CD14-positive monocyte (primary cell): ENCODE data around the gene ACSF2. TPM values are rescaled to one million over a fixed set of nuclear protein-coding genes. Genes with fewer than 3 reads are reported as not detected.

Experiments used
- DNase-seq, 3 donors: peaks; one replicate each; pipeline ENCODE4 v3.0.0-alpha.2; 2011 to 2022
- H2AFZ ChIP-seq: 2 replicates; pipeline ENCODE4 v1.6.0; 2012; ENCODE audit warnings: mild to moderate bottlenecking, low read depth, low read length, inconsistent platforms; ENCODE audit not compliant: insufficient read depth, poor library complexity, severe bottlenecking
- H3K27ac ChIP-seq, 2 donors: 1 replicate in 1 of 2; 2 replicates in 1 of 2; pipeline ENCODE4 v1.5.1; 2012 to 2013; ENCODE audit warnings: low read length in 2 of 2, control low read depth in 1 of 2, inconsistent platforms in 1 of 2, low read depth in 1 of 2, mild to moderate bottlenecking in 1 of 2
- H3K27me3 ChIP-seq, 2 donors: one replicate each; pipeline versions ENCODE4 v1.6.0 to v1.6.1; 2011 to 2013; ENCODE audit warnings: low read length in 2 of 2; ENCODE audit not compliant: control insufficient read depth in 2 of 2, insufficient read depth in 2 of 2
- H3K36me3 ChIP-seq, 2 donors: replicated peaks in 1 of 2; 1 replicate in 1 of 2; 2 replicates in 1 of 2; pipeline versions ENCODE4 v1.5.1 to v1.6.1; 2012 to 2013; ENCODE audit warnings: low read length in 2 of 2, control low read depth in 1 of 2, inconsistent platforms in 1 of 2, mild to moderate bottlenecking in 1 of 2; ENCODE audit not compliant: insufficient read depth in 2 of 2, control insufficient read depth in 1 of 2
- H3K4me1 ChIP-seq, 2 donors: 1 replicate in 1 of 2; 2 replicates in 1 of 2; pipeline versions ENCODE4 v1.5.1 to v1.6.1; 2012 to 2013; ENCODE audit warnings: low read length in 2 of 2, control low read depth in 1 of 2, inconsistent platforms in 1 of 2, mild to moderate bottlenecking in 1 of 2, moderate library complexity in 1 of 2; ENCODE audit not compliant: insufficient read depth in 2 of 2, control insufficient read depth in 1 of 2
- H3K4me2 ChIP-seq: replicated peaks from 2 replicates; pipeline ENCODE3; 2012; ENCODE audit warnings: low read length, moderate library complexity, mild to moderate bottlenecking; ENCODE audit not compliant: poor library complexity, severe bottlenecking; ENCODE audit errors: extremely low read depth
- H3K4me3 ChIP-seq, 3 experiments: fragments of 200-600 bp in 1 of 3; sonication (generic) in 1 of 3; replicated peaks in 1 of 3; 1 replicate in 2 of 3; 2 replicates in 1 of 3; pipeline ENCODE4 v1.5.1; 2011 to 2013; ENCODE audit warnings: low read length in 3 of 3, mild to moderate bottlenecking in 3 of 3, control low read depth in 2 of 3, low read depth in 2 of 3, inconsistent platforms in 1 of 3, moderate library complexity in 1 of 3
- H3K79me2 ChIP-seq: 2 replicates; pipeline ENCODE4 v1.6.0; 2012; ENCODE audit warnings: mild to moderate bottlenecking, control low read depth, inconsistent platforms, low read length, moderate library complexity; ENCODE audit not compliant: insufficient read depth
- H3K9ac ChIP-seq: 2 replicates; pipeline ENCODE4 v1.6.0; 2017; ENCODE audit warnings: low read length, mild to moderate bottlenecking; ENCODE audit not compliant: insufficient read depth, poor library complexity, severe bottlenecking
- H3K9me3 ChIP-seq, 2 donors: replicated peaks in 1 of 2; 1 replicate in 1 of 2; 2 replicates in 1 of 2; pipeline versions ENCODE4 v1.5.1 to v1.6.1; 2012 to 2013; ENCODE audit warnings: low read length in 2 of 2, control low read depth in 1 of 2; ENCODE audit not compliant: control insufficient read depth in 1 of 2, insufficient read depth in 1 of 2
- H4K20me1 ChIP-seq: 2 replicates; pipeline ENCODE4 v1.6.0; 2012; ENCODE audit warnings: mild to moderate bottlenecking, low read length, control low read depth, moderate library complexity; ENCODE audit not compliant: insufficient read depth
- H3K27ac Mint-ChIP-seq, 7 donors: one replicate each; pipeline ENCODE4 v1.8.0; 2020; ENCODE audit warnings: mild to moderate bottlenecking in 7 of 7, mixed read lengths in 7 of 7, moderate library complexity in 6 of 7, inconsistent platforms in 2 of 7
- H3K27me3 Mint-ChIP-seq, 3 donors: one replicate each; pipeline ENCODE4 v1.8.0; 2021 to 2022; ENCODE audit warnings: low read depth in 3 of 3, mild to moderate bottlenecking in 3 of 3, mixed read lengths in 3 of 3, moderate library complexity in 3 of 3, inconsistent platforms in 1 of 3
- H3K36me3 Mint-ChIP-seq, 2 donors: one replicate each; pipeline ENCODE4 v1.8.0; 2020; ENCODE audit warnings: mixed read lengths in 2 of 2, inconsistent platforms in 1 of 2, mild to moderate bottlenecking in 1 of 2
- H3K4me1 Mint-ChIP-seq: one replicate; pipeline ENCODE4 v1.8.0; 2020; ENCODE audit warnings: mild to moderate bottlenecking, mixed read lengths
- H3K4me3 Mint-ChIP-seq, 2 donors: one replicate each; pipeline ENCODE4 v1.8.0; 2020; ENCODE audit warnings: mild to moderate bottlenecking in 2 of 2, mixed read lengths in 2 of 2, moderate library complexity in 1 of 2
- H3K9me3 Mint-ChIP-seq, 7 donors: one replicate each; pipeline ENCODE4 v1.8.0; 2020 to 2022; ENCODE audit warnings: mixed read lengths in 7 of 7, mild to moderate bottlenecking in 6 of 7, moderate library complexity in 6 of 7, inconsistent platforms in 2 of 7
- CTCF ChIP-seq: fragments of 200-600 bp; IDR thresholded peaks from one replicate; pipeline ENCODE4 v1.8.0; 2022; ENCODE audit warnings: antibody characterized with exemption, mild to moderate bottlenecking
- WGBS: methylation state at CpG from one replicate; pipeline ENCODE4 v1.1.5; 2013; ENCODE audit warnings: missing lambda C conversion rate; ENCODE audit not compliant: insufficient coverage; 5-methylcytosine and 5-hydroxymethylcytosine counted together
- intact Hi-C, 2 donors: fragments of 100-400 bp; cut with micrococcal nuclease; formaldehyde crosslinking; loops; one replicate each; pipeline versions ENCODE4 v1.15.0 to v1.15.1; 2023
- polyA plus RNA-seq, 3 donors: library from polyadenylated mRNA; depleted of rRNA in 1 of 3; unstranded in 2 of 3; stranded (reverse) in 1 of 3; fragments of 300-500 nt in 2 of 3; fragments of >200 nt in 1 of 3; fragmentation: Illumina TruSeq in 2 of 3; gene quantifications; 1 replicate in 2 of 3; 2 replicates in 1 of 3; pipeline ENCODE4 v1.2.3, GENCODE V29; 2012 to 2021

The ACSF2 gene
- polyA plus RNA-seq, 3 donors = 2.8 to 24.4 (median 5.5) TPM

DNA sequence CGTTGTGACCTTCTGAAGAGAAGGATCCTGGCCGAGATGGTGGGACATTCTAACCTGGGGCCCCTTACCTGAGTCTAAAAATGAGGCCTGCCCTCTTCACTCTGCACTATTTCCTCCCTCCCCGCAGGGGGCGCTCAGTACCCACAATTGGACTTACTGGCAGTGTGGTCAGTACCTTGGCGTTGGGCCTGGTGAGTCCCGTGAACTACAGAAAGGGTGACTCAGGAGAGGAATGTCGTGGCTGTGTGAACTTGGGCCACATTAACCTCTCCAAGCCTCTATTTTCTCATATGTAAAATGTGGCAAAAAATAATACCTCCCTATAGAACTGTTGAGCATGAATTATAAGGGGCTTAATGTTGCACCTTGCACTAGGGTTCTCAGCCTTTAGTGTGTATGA is 56.5 kb downstream of the ACSF2 start:
- intact Hi-C loops = loop anchor here (5.0 to 10.0 kb wide), 4 partner anchors 60 to 200 kb away; partner anchors contain the start of gene SPATA20 (in 1 of the 2)
- no peak overlapping the region for H3K4me3 Mint-ChIP-seq
- peaks cover 33 to 48% of the 10 kb centered on the region in 2 donors for H3K4me1 ChIP-seq
- H3K27me3 Mint-ChIP-seq = peaks cover 0 to 2% (median 0%) of the 10 kb centered on the region in 3 donors
- peak; percentile 94 for TF ChIP-seq CTCF
- peaks cover 33% of the 10 kb centered on the region for H3K4me1 Mint-ChIP-seq
- H3K9ac ChIP-seq = no peak overlapping the region
- no peaks in the 10 kb centered on the region for H3K27me3 ChIP-seq
- peaks cover 32 to 45% of the 10 kb centered on the region in 2 donors for H3K36me3 Mint-ChIP-seq
- H4K20me1 ChIP-seq = peaks cover 21% of the 10 kb centered on the region
- H3K27ac Mint-ChIP-seq = peak overlapping the region in 5 of 7 donors; percentile 38 to 83 (median 69)
- H3K27ac ChIP-seq = no peak overlapping the region
- peaks cover 30 to 38% of the 10 kb centered on the region in 2 donors for H3K36me3 ChIP-seq
- peaks cover 0 to 5% (median 0%) of the 10 kb centered on the region in 7 donors for H3K9me3 Mint-ChIP-seq
- no peak overlapping the region for H3K4me3 ChIP-seq
- peak; percentile 82 to 92 (median 85) for DNase-seq
- no peaks in the 10 kb centered on the region for H3K9me3 ChIP-seq
- H2AFZ ChIP-seq = no peak overlapping the region
- no CpG with 5 or more reads among the region's 7 CpGs for WGBS
- peaks cover 10% of the 10 kb centered on the region for H3K79me2 ChIP-seq
- no peak overlapping the region for H3K4me2 ChIP-seq

DNA sequence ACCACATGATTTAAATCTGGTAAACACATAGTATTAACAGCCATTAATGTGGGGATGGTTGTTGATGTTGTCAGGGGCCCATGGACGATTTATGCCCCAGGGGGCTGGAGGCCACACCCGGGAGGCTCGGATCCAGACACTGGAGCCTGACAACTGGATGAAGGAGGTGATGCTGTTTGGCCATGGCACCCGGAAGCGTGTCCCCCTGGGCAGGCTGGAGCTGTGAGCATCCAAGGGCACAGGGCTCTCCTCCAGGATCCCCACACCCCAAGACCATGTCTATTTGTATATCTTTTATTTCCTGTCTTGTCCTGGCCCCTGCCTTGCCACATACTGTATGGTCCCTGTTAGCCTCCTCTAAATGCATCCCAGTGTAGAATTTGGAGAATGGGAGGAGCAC is 57.2 kb downstream of the ACSF2 start:
- H2AFZ ChIP-seq = no peak overlapping the region
- no peak overlapping the region for H3K9ac ChIP-seq
- H3K27ac ChIP-seq = no peak overlapping the region
- no peak for DNase-seq
- H3K36me3 Mint-ChIP-seq = peaks cover 32 to 45% of the 10 kb centered on the region in 2 donors
- peaks cover 29% of the 10 kb centered on the region for H3K4me1 Mint-ChIP-seq
- peaks cover 28 to 44% of the 10 kb centered on the region in 2 donors for H3K4me1 ChIP-seq
- WGBS = 100% methylated on average over 3 of the region's 5 CpGs
- intact Hi-C loops = loop anchor here (5.0 to 10.0 kb wide), 4 partner anchors 59 to 199 kb away; partner anchors contain the start of gene SPATA20 (in 1 of the 2)
- H4K20me1 ChIP-seq = peaks cover 21% of the 10 kb centered on the region
- no peak overlapping the region for H3K4me3 Mint-ChIP-seq
- peak overlapping the region in 2 of 7 donors; percentile 6 to 63 for H3K27ac Mint-ChIP-seq
- peaks cover 0 to 5% (median 0%) of the 10 kb centered on the region in 7 donors for H3K9me3 Mint-ChIP-seq
- H3K79me2 ChIP-seq = peaks cover 10% of the 10 kb centered on the region
- peaks cover 30 to 38% of the 10 kb centered on the region in 2 donors for H3K36me3 ChIP-seq
- H3K4me2 ChIP-seq = no peak overlapping the region
- H3K27me3 ChIP-seq = no peaks in the 10 kb centered on the region
- TF ChIP-seq CTCF = no peak
- H3K27me3 Mint-ChIP-seq = no peaks in the 10 kb centered on the region
- H3K4me3 ChIP-seq = no peak overlapping the region
- H3K9me3 ChIP-seq = no peaks in the 10 kb centered on the region
